GM18520 (cell line): ENCODE measurements around the gene MCU.

Experiments
- ATAC-seq: cut with Tn5 transposase; IDR thresholded peaks from one replicate; pipeline ENCODE4 v1.9.1; 2021; ENCODE audit not compliant: unreplicated experiment

Gene MCU

GRCh38 chr10:72800741-72801092, 108.8 kb downstream of the MCU start:
- no peak for ATAC-seq

- no peak for ATAC-seq
Observed at GRCh38 chr10:72801263-72801868, 109.4 kb downstream of the MCU start.

- ATAC-seq: no peak
Observed at GRCh38 chr10:72802332-72802731, 110.4 kb downstream of the MCU start.

GRCh38 chr10:72802763-72803505, 111.0 kb downstream of the MCU start:
- no peak for ATAC-seq

GRCh38 chr10:72808001-72808400, 116.1 kb downstream of the MCU start:
- no peak for ATAC-seq

- no peak for ATAC-seq
Observed at GRCh38 chr10:72809006-72809405, 117.1 kb downstream of the MCU start.

- no peak for ATAC-seq
Observed at GRCh38 chr10:72810976-72811375, 119.0 kb downstream of the MCU start.

- ATAC-seq: no peak
Observed at GRCh38 chr10:72812415-72812752, 120.4 kb downstream of the MCU start.

GRCh38 chr10:72812753-72813430, 120.9 kb downstream of the MCU start:
- ATAC-seq: no peak

GRCh38 chr10:72814099-72814790, 122.3 kb downstream of the MCU start:
- no peak for ATAC-seq

GRCh38 chr10:72816565-72816964, 124.6 kb downstream of the MCU start:
- ATAC-seq: no peak

GRCh38 chr10:72818076-72818475, 126.1 kb downstream of the MCU start:
- no peak for ATAC-seq

- no peak for ATAC-seq
Observed at GRCh38 chr10:72819053-72819452, 127.1 kb downstream of the MCU start.

- no peak for ATAC-seq
Observed at GRCh38 chr10:72821606-72822005, 129.7 kb downstream of the MCU start.

GRCh38 chr10:72822342-72822986, 130.5 kb downstream of the MCU start:
- no peak for ATAC-seq

- no peak for ATAC-seq
Observed at GRCh38 chr10:72825163-72825562, 133.2 kb downstream of the MCU start.

- ATAC-seq: no peak
Observed at GRCh38 chr10:72826346-72826745, 134.4 kb downstream of the MCU start.

GRCh38 chr10:72828294-72828693, 136.4 kb downstream of the MCU start:
- no peak for ATAC-seq

GRCh38 chr10:72830625-72831024, 138.7 kb downstream of the MCU start:
- ATAC-seq: no peak

GRCh38 chr10:72831696-72832409, 139.9 kb downstream of the MCU start:
- ATAC-seq: no peak

GRCh38 chr10:72832701-72833100, 140.8 kb downstream of the MCU start:
- no peak for ATAC-seq
